Stomach (tissue), 9 donors: ENCODE data around the gene COX5A. TPM values are rescaled to one million over a fixed set of nuclear protein-coding genes. Genes with fewer than 3 reads are reported as not detected.
"Not testable (repeated sequence)": the region's sequence is repeated elsewhere in the genome, so short reads cannot be mapped to it uniquely, and the experiment has no call there.

Experiments used
- DNase-seq, 2 donors: peaks; one replicate each; pipeline versions ENCODE4 v3.0.0 to v3.0.0-alpha.2; 2013 to 2019
- H3K27ac ChIP-seq, 5 donors: fragments of 200-600 bp in 4 of 5; sonication (generic) in 4 of 5; one replicate each; pipeline ENCODE4 v1.5.1; 2013 to 2019; ENCODE audit warnings: mild to moderate bottlenecking in 1 of 5, moderate library complexity in 1 of 5
- H3K27me3 ChIP-seq, 3 donors: fragments of 200-600 bp; sonication (generic); one replicate each; pipeline ENCODE4 v1.5.1; 2017 to 2019; ENCODE audit warnings: mixed run types in 1 of 3
- H3K36me3 ChIP-seq, 4 donors: fragments of 200-600 bp; sonication (generic); 1 replicate in 3 of 4; 2 replicates in 1 of 4; pipeline ENCODE4 v1.5.1; 2016 to 2019
- H3K4me1 ChIP-seq, 4 donors: fragments of 200-600 bp; sonication (generic); one replicate each; pipeline ENCODE4 v1.5.1; 2016 to 2019
- H3K4me3 ChIP-seq, 4 donors: fragments of 200-600 bp; sonication (generic) in 3 of 4; one replicate each; pipeline ENCODE4 v1.5.1; 2016 to 2019; ENCODE audit warnings: mild to moderate bottlenecking in 1 of 4
- H3K9me3 ChIP-seq, 4 donors: fragments of 200-600 bp; sonication (generic); one replicate each; pipeline ENCODE4 v1.5.1; 2016 to 2019
- EP300 ChIP-seq: sonication (generic); formaldehyde crosslinking; IDR thresholded peaks from one replicate; pipeline ENCODE4 v1.6.1; 2017; ENCODE audit warnings: antibody characterized with exemption
- POLR2A ChIP-seq, 4 donors: fragments of 450-650 bp; IDR thresholded peaks; one replicate each; pipeline ENCODE4 v1.6.1; 2016; ENCODE audit warnings: antibody characterized with exemption in 4 of 4, control low read depth in 2 of 4, mild to moderate bottlenecking in 1 of 4, moderate library complexity in 1 of 4
- POLR2AphosphoS5 ChIP-seq, 3 donors: sonication (generic); formaldehyde crosslinking; IDR thresholded peaks; one replicate each; pipeline ENCODE4 v1.6.1; 2016; ENCODE audit warnings: antibody characterized with exemption in 3 of 3
- WGBS, 5 donors: extraction: QIAGEN DNeasy Blood & Tissue Kit in 3 of 5; methylation state at CpG; one replicate each; pipeline versions ENCODE4 v1.1.5 to v1.1.7; 2013 to 2018; 5-methylcytosine and 5-hydroxymethylcytosine counted together
- intact Hi-C: fragments of 100-400 bp; cut with DNase I; formaldehyde crosslinking; loops from one replicate; pipeline ENCODE4 v1.15.1; 2023; ENCODE audit warnings: low total_unique reads
- polyA plus RNA-seq, 3 donors: library from polyadenylated mRNA; stranded (reverse); fragments of 200-250 nt; gene quantifications; one replicate each; pipeline ENCODE4 v1.2.3, GENCODE V29; 2013
- total RNA-seq, 5 donors: library from RNA; depleted of rRNA; stranded (reverse); fragments of >200 nt; gene quantifications; one replicate each; pipeline versions ENCODE4 v1.1.0 to v1.2.3, GENCODE V29; 2014 to 2016
- TF ChIP-seq, protein P1 (sequence below), 7 experiments: fragments of 450-650 bp in 4 of 7; fragments of 200-600 bp in 3 of 7; sonication (generic) in 3 of 7; IDR thresholded peaks; one replicate each; pipeline ENCODE4 v1.5.1; 2016 to 2019; ENCODE audit warnings: antibody characterized with exemption in 7 of 7, control low read depth in 2 of 7, mild to moderate bottlenecking in 1 of 7
- donor health status: healthy with polysubstance abuse.
- donor health status: Bipolar disorder and iron deficiency.
- donor health status: healthy.

The COX5A gene
- total and polyA plus RNA-seq, 8 donors: 44.0 to 516 (median 142) TPM

DNA sequence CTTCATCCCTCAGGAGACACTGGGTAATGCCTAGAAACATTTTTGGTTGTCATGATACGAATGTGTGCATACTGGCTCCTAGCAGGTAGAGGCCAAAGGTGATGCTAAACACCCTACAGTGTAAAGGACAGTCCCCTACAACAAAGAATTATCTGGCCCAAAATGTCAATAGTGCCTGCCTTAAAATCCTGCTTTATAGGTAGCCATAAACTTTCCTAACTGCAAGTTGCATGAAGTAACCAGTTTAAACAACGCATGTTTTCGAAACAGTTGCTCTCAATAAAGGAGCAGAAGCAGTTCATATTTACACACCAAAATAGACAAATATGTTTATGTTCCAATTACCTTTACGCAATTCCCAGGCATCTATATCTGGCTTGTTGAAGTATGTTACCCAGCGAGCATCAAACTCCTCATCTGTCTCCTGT lies 9.1 kb downstream of the COX5A start:
- peaks cover 0 to 24% (median 15%) of the 10 kb centered on the region in 4 donors for H3K4me1 ChIP-seq
- no peak for DNase-seq
- peaks cover 43 to 82% (median 80%) of the 10 kb centered on the region in 4 donors for H3K36me3 ChIP-seq

DNA sequence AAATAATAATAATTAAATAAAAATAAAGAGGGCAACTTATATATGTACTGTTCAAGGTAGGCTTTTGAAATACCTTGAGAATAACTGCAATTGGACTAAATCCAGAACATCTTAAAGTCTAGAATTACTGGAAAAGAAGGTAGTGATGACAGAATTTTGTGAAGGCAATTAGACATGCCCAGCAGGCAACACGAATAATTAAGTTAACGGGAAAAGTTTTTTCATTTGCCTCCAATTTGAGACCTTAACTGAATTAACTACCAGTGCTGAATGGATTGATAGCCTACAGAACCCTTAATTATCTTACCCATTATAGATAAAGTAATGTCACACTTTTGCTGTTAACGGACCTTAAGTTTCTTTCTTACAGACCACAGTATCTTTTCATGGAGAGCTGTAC lies 13.3 kb downstream of the COX5A start:
- TF ChIP-seq EP300 (no peak), POLR2A (IDR thresholded peaks at IDR 0.05) (no peak), POLR2AphosphoS5 (IDR thresholded peaks at IDR 0.05) (no peak)
- TF ChIP-seq, protein P1, sequence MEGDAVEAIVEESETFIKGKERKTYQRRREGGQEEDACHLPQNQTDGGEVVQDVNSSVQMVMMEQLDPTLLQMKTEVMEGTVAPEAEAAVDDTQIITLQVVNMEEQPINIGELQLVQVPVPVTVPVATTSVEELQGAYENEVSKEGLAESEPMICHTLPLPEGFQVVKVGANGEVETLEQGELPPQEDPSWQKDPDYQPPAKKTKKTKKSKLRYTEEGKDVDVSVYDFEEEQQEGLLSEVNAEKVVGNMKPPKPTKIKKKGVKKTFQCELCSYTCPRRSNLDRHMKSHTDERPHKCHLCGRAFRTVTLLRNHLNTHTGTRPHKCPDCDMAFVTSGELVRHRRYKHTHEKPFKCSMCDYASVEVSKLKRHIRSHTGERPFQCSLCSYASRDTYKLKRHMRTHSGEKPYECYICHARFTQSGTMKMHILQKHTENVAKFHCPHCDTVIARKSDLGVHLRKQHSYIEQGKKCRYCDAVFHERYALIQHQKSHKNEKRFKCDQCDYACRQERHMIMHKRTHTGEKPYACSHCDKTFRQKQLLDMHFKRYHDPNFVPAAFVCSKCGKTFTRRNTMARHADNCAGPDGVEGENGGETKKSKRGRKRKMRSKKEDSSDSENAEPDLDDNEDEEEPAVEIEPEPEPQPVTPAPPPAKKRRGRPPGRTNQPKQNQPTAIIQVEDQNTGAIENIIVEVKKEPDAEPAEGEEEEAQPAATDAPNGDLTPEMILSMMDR (IDR thresholded peaks at IDR 0.05): no peak
- Histone ChIP-seq H3K4me3 (no peak overlapping the region), H3K27me3 (no peaks in the 10 kb centered on the region), H3K4me1 (no peaks in the 10 kb centered on the region), H3K27ac (no peak overlapping the region), H3K9me3 (no peaks in the 10 kb centered on the region), H3K36me3 (peaks cover 71 to 100% (median 100%) of the 10 kb centered on the region in 4 donors)
- intact Hi-C loops: no loop called here
- WGBS, 5 donors: 89 to 96% (median 93%) methylated on average over 3 of the region's 3 CpGs
- no peak for DNase-seq

More for the DNA sequence above, 9.1 kb downstream of the COX5A start:
- 91 to 96% (median 93%) methylated on average over 5 of the region's 5 CpGs for WGBS, 5 donors
- H3K27me3 ChIP-seq: no peaks in the 10 kb centered on the region
- TF ChIP-seq, protein P1 (IDR thresholded peaks at IDR 0.05): no peak
- no peak for TF ChIP-seq POLR2AphosphoS5 (IDR thresholded peaks at IDR 0.05)
- TF ChIP-seq EP300: no peak
- TF ChIP-seq POLR2A (IDR thresholded peaks at IDR 0.05): no peak
- H3K9me3 ChIP-seq: no peaks in the 10 kb centered on the region
- intact Hi-C loops: no loop called here
- no peak overlapping the region for H3K27ac ChIP-seq
- no peak overlapping the region for H3K4me3 ChIP-seq

DNA sequence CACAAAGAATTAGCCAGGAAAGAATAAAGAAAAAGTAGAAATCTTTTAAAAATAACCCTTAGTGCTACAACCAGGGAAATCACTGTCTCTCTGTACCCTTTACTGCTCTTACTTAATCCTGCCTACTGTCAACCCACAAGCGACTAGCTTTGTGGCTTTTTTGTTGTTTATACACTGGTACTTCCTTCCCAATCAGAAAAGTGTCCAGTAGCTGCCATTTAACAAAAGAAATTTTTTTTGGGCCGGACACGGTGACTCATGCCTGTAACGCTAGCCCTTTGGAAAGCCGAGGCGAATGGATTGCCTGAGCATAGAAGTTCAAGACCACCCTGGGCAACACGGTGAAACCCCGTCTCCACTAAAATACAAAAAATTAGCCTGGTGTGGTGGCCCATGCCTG lies 17.4 kb downstream of the COX5A start:
- Histone ChIP-seq H3K27me3 (no peaks in the 10 kb centered on the region), H3K36me3 (peaks cover 71 to 100% (median 100%) of the 10 kb centered on the region in 4 donors), H3K27ac (no peak overlapping the region), H3K4me3 (no peak overlapping the region), H3K9me3 (no peaks in the 10 kb centered on the region), H3K4me1 (no peaks in the 10 kb centered on the region)
- WGBS, 5 donors: 65 to 77% (median 68%) methylated on average over 8 of the region's 8 CpGs
- DNase-seq: no peak
- TF ChIP-seq EP300: no peak
- no peak for TF ChIP-seq POLR2A (IDR thresholded peaks at IDR 0.05)
- TF ChIP-seq, protein P1 (IDR thresholded peaks at IDR 0.05): no peak
- TF ChIP-seq POLR2AphosphoS5 (IDR thresholded peaks at IDR 0.05): no peak
- intact Hi-C loops: no loop called here

DNA sequence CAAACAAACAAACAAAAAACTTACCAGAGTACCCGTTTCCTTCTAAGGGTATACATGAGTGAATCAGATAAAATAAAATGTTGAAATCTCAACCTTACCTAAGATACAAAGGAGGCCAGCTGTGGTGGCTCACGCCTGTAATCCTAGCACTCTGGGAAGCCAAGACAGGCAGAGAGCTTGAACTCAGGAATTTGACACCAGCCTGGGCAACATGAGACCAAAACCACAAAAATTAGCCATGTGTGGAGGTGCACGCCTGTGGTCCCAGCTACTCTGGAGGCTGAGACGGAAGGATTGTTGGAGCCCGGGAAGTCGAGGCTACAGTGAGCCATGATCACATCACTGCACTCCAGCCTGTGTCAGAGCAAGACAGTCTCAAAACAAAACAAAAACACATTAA lies 20.2 kb downstream of the COX5A start:
- no peak for DNase-seq
- peaks cover 66 to 100% (median 99%) of the 10 kb centered on the region in 4 donors for H3K36me3 ChIP-seq
- WGBS, 5 donors: 87 to 93% (median 91%) methylated on average over 6 of the region's 6 CpGs
- H3K9me3 ChIP-seq: no peaks in the 10 kb centered on the region
- TF ChIP-seq EP300 (no peak), POLR2A (IDR thresholded peaks at IDR 0.05) (no peak), POLR2AphosphoS5 (IDR thresholded peaks at IDR 0.05) (no peak)
- TF ChIP-seq, protein P1 (IDR thresholded peaks at IDR 0.05): no peak
- no peaks in the 10 kb centered on the region for H3K27me3 ChIP-seq
- H3K27ac ChIP-seq: no peak overlapping the region
- H3K4me3 ChIP-seq: no peak overlapping the region
- intact Hi-C loops: no loop called here
- no peaks in the 10 kb centered on the region for H3K4me1 ChIP-seq

DNA sequence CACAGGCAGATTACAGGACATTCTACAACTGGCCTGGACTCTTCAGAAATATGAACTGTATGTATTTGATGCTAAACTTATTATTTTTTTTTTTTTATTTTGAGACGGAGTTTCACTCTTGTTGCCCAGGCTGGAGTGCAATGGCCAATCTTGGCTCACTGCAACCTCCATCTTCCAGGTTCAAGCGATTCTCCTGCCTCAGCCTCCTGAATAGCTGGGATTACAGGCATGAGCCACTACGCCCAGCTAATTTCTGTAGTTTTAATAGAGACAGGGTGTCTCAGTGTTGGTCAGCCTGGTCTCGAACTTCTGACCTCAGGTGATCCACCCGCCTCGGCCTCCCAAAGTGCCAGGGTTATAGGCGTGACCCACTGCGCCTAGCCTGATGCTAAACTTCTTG lies 24.1 kb downstream of the COX5A start:
- peaks cover 46 to 91% (median 81%) of the 10 kb centered on the region in 4 donors for H3K36me3 ChIP-seq
- H3K27ac ChIP-seq, H3K9me3 ChIP-seq, H3K27me3 ChIP-seq, intact Hi-C loops, DNase-seq, H3K4me1 ChIP-seq, H3K4me3 ChIP-seq: not testable (repeated sequence)
- 95 to 98% (median 95%) methylated on average over 8 of the region's 8 CpGs for WGBS, 5 donors
